SIG-M5 (cell line): ENCODE measurements around the gene HUWE1.
"Not testable (repeated sequence)": the region's sequence is repeated elsewhere in the genome, so short reads cannot be mapped to it uniquely, and the experiment has no call there.

Experiments used
- DNase-seq: peaks from one replicate; lab custom pipeline; 2025; lab: John Stamatoyannopoulos, UW

Gene HUWE1

GRCh38 chrX:53686151-53686885, at the start of gene HUWE1:
HUWE1 (minus strand) TSS chrX:53686719; CDS start chrX:53654107, 32,612 bp downstream.
- DNase-seq = peak; percentile 5

GRCh38 chrX:53732797-53733196, 46.3 kb upstream of the HUWE1 start:
- DNase-seq = no peak

GRCh38 chrX:53729751-53730150, 43.2 kb upstream of the HUWE1 start:
- DNase-seq = no peak

- no peak for DNase-seq
These were observed 42.0 kb upstream of the HUWE1 start for GRCh38 chrX:53728506-53728905.

GRCh38 chrX:53724872-53725271, 38.4 kb upstream of the HUWE1 start:
- no peak for DNase-seq

GRCh38 chrX:53723381-53723780, 36.9 kb upstream of the HUWE1 start:
- no peak for DNase-seq

- not testable (repeated sequence) for DNase-seq
These were observed 35.1 kb upstream of the HUWE1 start for GRCh38 chrX:53721610-53722009.

- not testable (repeated sequence) for DNase-seq
These were observed 33.1 kb upstream of the HUWE1 start for GRCh38 chrX:53719666-53720065.

GRCh38 chrX:53718073-53718472, 31.6 kb upstream of the HUWE1 start:
- no peak for DNase-seq

- no peak for DNase-seq
These were observed 30.7 kb upstream of the HUWE1 start for GRCh38 chrX:53717205-53717604.

- no peak for DNase-seq
These were observed 30.0 kb upstream of the HUWE1 start for GRCh38 chrX:53716328-53717088.

- DNase-seq = no peak
These were observed 28.9 kb upstream of the HUWE1 start for GRCh38 chrX:53715346-53715924.

- peak; percentile 19 for DNase-seq
These were observed 28.2 kb upstream of the HUWE1 start for GRCh38 chrX:53714580-53715345.

GRCh38 chrX:53713987-53714579, 27.6 kb upstream of the HUWE1 start:
- DNase-seq = no peak

- no peak for DNase-seq
These were observed 24.9 kb upstream of the HUWE1 start for GRCh38 chrX:53711436-53711835.

GRCh38 chrX:53704854-53705253, 18.3 kb upstream of the HUWE1 start:
- no peak for DNase-seq

- DNase-seq = no peak
These were observed 17.8 kb upstream of the HUWE1 start for GRCh38 chrX:53704294-53704693.

- no peak for DNase-seq
These were observed 9.5 kb upstream of the HUWE1 start for GRCh38 chrX:53695946-53696549.

- DNase-seq = no peak
These were observed 8.1 kb upstream of the HUWE1 start for GRCh38 chrX:53694642-53695041.

GRCh38 chrX:53688300-53688699, 1.8 kb upstream of the HUWE1 start:
- DNase-seq = no peak

GRCh38 chrX:53685711-53686110, 808 bp downstream of the HUWE1 start:
- DNase-seq = no peak
